HG02588 (cell line): Measurements from ENCODE around the gene METTL9.
"Not testable (repeated sequence)": the region's sequence is repeated elsewhere in the genome, so short reads cannot be mapped to it uniquely, and the experiment has no call there.

ENCODE experiments used
- ATAC-seq: cut with Tn5 transposase; IDR thresholded peaks from one replicate; pipeline ENCODE4 v1.9.1; 2021; ENCODE audit warnings: mild to moderate bottlenecking, moderate library complexity; ENCODE audit not compliant: unreplicated experiment

The METTL9 gene

GRCh38 chr16:21634216-21634615 lies 34.8 kb downstream of the METTL9 start:
- no peak for ATAC-seq

GRCh38 chr16:21635694-21636093 lies 36.3 kb downstream of the METTL9 start:
- ATAC-seq = not testable (repeated sequence)

- no peak for ATAC-seq
These were observed 37.9 kb downstream of the METTL9 start for GRCh38 chr16:21637032-21637968.

- no peak for ATAC-seq
These were observed 39.2 kb downstream of the METTL9 start for GRCh38 chr16:21638573-21638975.

GRCh38 chr16:21639493-21639892 lies 40.1 kb downstream of the METTL9 start:
- ATAC-seq = no peak

- no peak for ATAC-seq
These were observed 42.5 kb downstream of the METTL9 start for GRCh38 chr16:21641916-21642315.

- no peak for ATAC-seq
These were observed 43.5 kb downstream of the METTL9 start for GRCh38 chr16:21642861-21643260.

GRCh38 chr16:21643785-21644184 lies 44.4 kb downstream of the METTL9 start:
- no peak for ATAC-seq

- ATAC-seq = no peak
These were observed 45.3 kb downstream of the METTL9 start for GRCh38 chr16:21644674-21645073.

GRCh38 chr16:21645261-21645721 lies 45.9 kb downstream of the METTL9 start:
- ATAC-seq = no peak

- no peak for ATAC-seq
These were observed 46.7 kb downstream of the METTL9 start for GRCh38 chr16:21646091-21646490.

GRCh38 chr16:21646721-21647561 lies 47.6 kb downstream of the METTL9 start:
- ATAC-seq = peak; percentile 81

GRCh38 chr16:21647562-21648164 lies 48.3 kb downstream of the METTL9 start:
- ATAC-seq = no peak

GRCh38 chr16:21649826-21650406 lies 50.5 kb downstream of the METTL9 start:
- not testable (repeated sequence) for ATAC-seq

GRCh38 chr16:21650521-21650920 lies 51.1 kb downstream of the METTL9 start:
- no peak for ATAC-seq

GRCh38 chr16:21651515-21651914 lies 52.1 kb downstream of the METTL9 start:
- ATAC-seq = no peak

- no peak for ATAC-seq
These were observed 53.1 kb downstream of the METTL9 start, which contains the start of gene IGSF6 for GRCh38 chr16:21652453-21652852. IGSF6 (minus strand) TSS chr16:21652608; CDS start chr16:21652598, 10 bp downstream.

GRCh38 chr16:21653571-21653970 lies 54.2 kb downstream of the METTL9 start:
- no peak for ATAC-seq

- no peak for ATAC-seq
These were observed 55.1 kb downstream of the METTL9 start for GRCh38 chr16:21654466-21654865.

GRCh38 chr16:21654881-21655280 lies 55.5 kb downstream of the METTL9 start:
- no peak for ATAC-seq
